ENCODE results near the gene AOAH. TPM values are rescaled to one million over a fixed set of nuclear protein-coding genes. Genes with fewer than 3 reads are reported as not detected.
A peak's percentile ranks its signal among the peaks of the same experiment; 100 is the strongest.

The AOAH gene
- total and polyA plus RNA-seq, 8 donors, result 1.6 to 35.8 (median 4.3) TPM; not detected in 1

DNA sequence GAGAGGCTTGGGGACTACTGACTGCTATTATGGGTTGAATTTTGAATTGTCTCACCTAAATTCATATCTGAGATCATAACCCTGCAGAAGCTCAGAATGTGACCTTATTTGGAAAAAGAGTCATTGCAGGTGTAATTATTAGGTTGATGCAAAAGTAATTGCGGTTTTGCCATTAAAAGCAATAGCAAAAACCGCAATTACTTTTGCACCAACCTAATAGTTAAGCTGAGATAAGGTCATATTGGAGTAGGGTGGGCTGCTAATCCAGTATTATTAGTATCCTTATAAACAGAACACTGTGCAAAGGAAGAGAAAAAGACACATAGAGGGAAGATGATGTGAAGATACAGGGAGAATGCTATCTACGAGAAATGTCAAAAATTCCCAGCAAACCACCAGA, 82.3 kb downstream of the AOAH start:
- no peak for DNase-seq
- 93 to 95% (median 95%) methylated on average over 3 of the region's 3 CpGs for WGBS, 5 donors
- Histone ChIP-seq H3K27me3 (no peaks in the 10 kb centered on the region), H3K27ac (no peak overlapping the region), H3K4me3 (no peak overlapping the region), H3K4me1 (no peaks in the 10 kb centered on the region), H3K9me3 (no peaks in the 10 kb centered on the region), H3K36me3 (peaks cover 0 to 6% (median 0%) of the 10 kb centered on the region in 4 donors)
- TF ChIP-seq POLR2AphosphoS5 (IDR thresholded peaks at IDR 0.05), result no peak
- TF ChIP-seq EP300 (IDR thresholded peaks at IDR 0.05), result no peak
- no peak for TF ChIP-seq CTCF (IDR thresholded peaks at IDR 0.05)
- no peak for TF ChIP-seq POLR2A (IDR thresholded peaks at IDR 0.05)
- intact Hi-C loops (cut with DNase I; ENCODE audit: low total_unique reads), result no loop called here

DNA sequence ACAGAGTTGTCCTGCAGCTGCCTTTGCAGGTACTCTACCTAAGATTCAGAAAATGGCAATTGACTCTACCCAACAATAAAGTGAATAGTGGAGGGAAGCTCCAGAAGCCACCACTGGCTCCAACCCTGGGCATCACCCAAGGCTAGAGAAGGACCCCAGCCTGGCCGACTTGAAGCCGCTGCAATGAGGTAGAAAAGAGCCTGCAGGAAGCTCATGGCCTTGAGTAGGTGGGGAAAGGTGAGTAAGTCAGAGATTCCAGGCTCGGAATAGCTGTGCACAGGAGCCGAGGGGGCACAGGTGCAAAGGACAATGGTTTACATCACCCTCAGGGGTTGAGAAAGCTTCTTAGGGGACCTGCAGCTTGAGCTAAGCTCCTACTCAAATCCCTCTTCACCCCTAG, 83.6 kb downstream of the AOAH start:
- WGBS, 5 donors, result 67 to 100% (median 85%) methylated on average over 4 of the region's 4 CpGs
- TF ChIP-seq POLR2A (IDR thresholded peaks at IDR 0.05), result no peak
- Histone ChIP-seq H3K27ac (no peak overlapping the region), H3K36me3 (peaks cover 0 to 10% (median 0%) of the 10 kb centered on the region in 4 donors), H3K27me3 (no peaks in the 10 kb centered on the region), H3K9me3 (no peaks in the 10 kb centered on the region), H3K4me1 (no peaks in the 10 kb centered on the region), H3K4me3 (no peak overlapping the region)
- intact Hi-C loops (cut with DNase I; ENCODE audit: low total_unique reads), result no loop called here
- no peak for DNase-seq

- no peaks in the 10 kb centered on the region for H3K27me3 ChIP-seq
- peak; percentile 26 to 56 for DNase-seq
Observed at GRCh38 chr7:36639826-36640225, 84.5 kb downstream of the AOAH start.

DNA sequence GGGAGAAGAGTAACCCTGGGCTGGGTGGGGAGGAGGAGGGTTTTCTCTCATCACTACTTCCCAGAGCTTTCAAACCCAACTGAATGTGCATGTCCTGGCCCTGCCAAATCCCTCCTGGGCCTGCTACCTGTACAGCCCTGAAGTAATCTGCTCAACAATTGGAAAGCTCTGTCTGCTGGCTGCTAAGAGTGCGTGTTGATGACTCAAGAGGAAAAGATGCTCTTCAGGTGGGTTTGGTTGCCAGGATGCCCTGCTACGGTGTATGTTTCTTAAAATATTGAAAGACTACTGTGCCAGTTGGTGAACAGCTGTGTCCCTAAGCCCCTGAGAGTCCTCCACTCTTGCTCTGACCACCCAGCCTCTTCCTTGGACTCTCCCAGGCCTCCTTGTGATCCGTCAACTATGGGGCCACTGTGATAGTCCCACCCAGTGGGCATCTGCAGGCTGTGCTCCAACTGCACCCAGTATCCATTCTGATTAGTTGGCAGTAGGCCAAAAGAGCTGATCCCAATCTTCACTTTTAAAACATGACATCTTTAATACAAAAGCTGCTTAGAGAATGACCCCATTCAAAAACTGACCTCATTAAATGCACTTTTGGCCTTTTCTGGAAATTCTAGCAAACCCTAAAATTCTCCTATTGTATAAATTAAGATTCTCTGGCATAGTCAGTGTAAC, 85.6 kb downstream of the AOAH start:
- Histone ChIP-seq H3K36me3 (peaks cover 0 to 10% (median 0%) of the 10 kb centered on the region in 4 donors), H3K4me3 (no peak overlapping the region), H3K27ac (no peak overlapping the region), H3K27me3 (no peaks in the 10 kb centered on the region), H3K4me1 (no peaks in the 10 kb centered on the region), H3K9me3 (no peaks in the 10 kb centered on the region)
- DNase-seq, result no peak
- 76 to 91% (median 88%) methylated on average over 3 of the region's 3 CpGs for WGBS, 5 donors
- TF ChIP-seq EP300 (IDR thresholded peaks at IDR 0.05) (no peak), CTCF (IDR thresholded peaks at IDR 0.05) (no peak), POLR2A (IDR thresholded peaks at IDR 0.05) (no peak), POLR2AphosphoS5 (IDR thresholded peaks at IDR 0.05) (no peak)
- intact Hi-C loops (cut with DNase I; ENCODE audit: low total_unique reads), result no loop called here

More at GRCh38 chr7:36639826-36640225, 84.5 kb downstream of the AOAH start:
- intact Hi-C loops (cut with DNase I; ENCODE audit: low total_unique reads), result no loop called here
- H3K9me3 ChIP-seq, result no peaks in the 10 kb centered on the region
- 56 to 74% (median 69%) methylated on average over 8 of the region's 8 CpGs for WGBS, 5 donors
- H3K27ac ChIP-seq, result no peak overlapping the region
- H3K4me1 ChIP-seq, result no peaks in the 10 kb centered on the region
- peaks cover 0 to 10% (median 0%) of the 10 kb centered on the region in 4 donors for H3K36me3 ChIP-seq
- TF ChIP-seq POLR2A (IDR thresholded peaks at IDR 0.05) (no peak), EP300 (IDR thresholded peaks at IDR 0.05) (no peak), POLR2AphosphoS5 (IDR thresholded peaks at IDR 0.05) (no peak), CTCF (IDR thresholded peaks at IDR 0.05) (no peak)
- no peak overlapping the region for H3K4me3 ChIP-seq

- no peak overlapping the region for H3K4me3 ChIP-seq
- H3K36me3 ChIP-seq, result peaks cover 0 to 10% (median 0%) of the 10 kb centered on the region in 4 donors
- intact Hi-C loops (cut with DNase I; ENCODE audit: low total_unique reads), result no loop called here
- H3K4me1 ChIP-seq, result no peaks in the 10 kb centered on the region
- no peak for DNase-seq
- no peak overlapping the region for H3K27ac ChIP-seq
- no peaks in the 10 kb centered on the region for H3K27me3 ChIP-seq
- WGBS, 5 donors, result 58 to 72% (median 65%) methylated on average over 5 of the region's 5 CpGs
- H3K9me3 ChIP-seq, result no peaks in the 10 kb centered on the region
- TF ChIP-seq POLR2AphosphoS5 (IDR thresholded peaks at IDR 0.05), result no peak
- TF ChIP-seq POLR2A (IDR thresholded peaks at IDR 0.05), result no peak
- TF ChIP-seq EP300 (IDR thresholded peaks at IDR 0.05), result no peak
- no peak for TF ChIP-seq CTCF (IDR thresholded peaks at IDR 0.05)
Observed at GRCh38 chr7:36638140-36638539, 86.2 kb downstream of the AOAH start.
